Activated naive CD8-positive, alpha-beta T cell treated with anti-CD3 and anti-CD28 coated beads, Interleukin-2, amount 50 U/mL, for 24 hours (primary cell): ENCODE results near the gene ABL1.

Experiments used
- ATAC-seq: fragments of 150-1000 bp; cut with Tn5 transposase; one replicate; pipeline ENCODE4 v1.10.0; 2021
- DNase-seq: peaks from one replicate; pipeline ENCODE4 v3.0.0; 2021
- H3K27ac Mint-ChIP-seq: one replicate; pipeline ENCODE4 v1.8.0; 2021; ENCODE audit warnings: mild to moderate bottlenecking, mixed read lengths
- H3K27me3 Mint-ChIP-seq: one replicate; pipeline ENCODE4 v1.8.0; 2021; ENCODE audit warnings: mixed read lengths
- H3K36me3 Mint-ChIP-seq: one replicate; pipeline ENCODE4 v1.8.0; 2021; ENCODE audit warnings: low read depth, mixed read lengths
- H3K4me1 Mint-ChIP-seq: one replicate; pipeline ENCODE4 v1.8.0; 2021; ENCODE audit warnings: mixed read lengths
- H3K4me3 Mint-ChIP-seq: one replicate; pipeline ENCODE4 v1.8.0; 2021; ENCODE audit warnings: mild to moderate bottlenecking, moderate library complexity, mixed read lengths
- H3K9me3 Mint-ChIP-seq: one replicate; pipeline ENCODE4 v1.8.0; 2021; ENCODE audit warnings: mixed read lengths

ABL1 gene

GRCh38 chr9:130815242-130815808 is 19.7 kb upstream of the ABL1 start:
- peaks cover 9% of the 10 kb centered on the region for H3K9me3 Mint-ChIP-seq
- H3K36me3 Mint-ChIP-seq = peaks cover 10% of the 10 kb centered on the region
- ATAC-seq = no peak
- no peaks in the 10 kb centered on the region for H3K27me3 Mint-ChIP-seq
- H3K27ac Mint-ChIP-seq = no peak overlapping the region
- H3K4me3 Mint-ChIP-seq = no peak overlapping the region
- H3K4me1 Mint-ChIP-seq = peaks cover 12% of the 10 kb centered on the region
- DNase-seq = no peak

- no peak for ATAC-seq
- peaks cover 10% of the 10 kb centered on the region for H3K36me3 Mint-ChIP-seq
- no peaks in the 10 kb centered on the region for H3K27me3 Mint-ChIP-seq
- no peak overlapping the region for H3K4me3 Mint-ChIP-seq
- DNase-seq = no peak
- no peak overlapping the region for H3K27ac Mint-ChIP-seq
- peaks cover 12% of the 10 kb centered on the region for H3K4me1 Mint-ChIP-seq
- peaks cover 9% of the 10 kb centered on the region for H3K9me3 Mint-ChIP-seq
Observed at GRCh38 chr9:130817914-130818313, 17.1 kb upstream of the ABL1 start.

- peaks cover 2% of the 10 kb centered on the region for H3K4me1 Mint-ChIP-seq
- H3K4me3 Mint-ChIP-seq = no peak overlapping the region
Observed at GRCh38 chr9:130820135-130820738, 14.8 kb upstream of the ABL1 start.

GRCh38 chr9:130823435-130823834 is 11.6 kb upstream of the ABL1 start:
- H3K9me3 Mint-ChIP-seq = peaks cover 3% of the 10 kb centered on the region
- peaks cover 4% of the 10 kb centered on the region for H3K36me3 Mint-ChIP-seq
- no peaks in the 10 kb centered on the region for H3K4me1 Mint-ChIP-seq
- H3K27ac Mint-ChIP-seq = no peak overlapping the region
- H3K4me3 Mint-ChIP-seq = no peak overlapping the region
- DNase-seq (no peak), ATAC-seq (no peak)
- no peaks in the 10 kb centered on the region for H3K27me3 Mint-ChIP-seq

More at GRCh38 chr9:130820135-130820738, 14.8 kb upstream of the ABL1 start:
- peaks cover 7% of the 10 kb centered on the region for H3K9me3 Mint-ChIP-seq
- H3K27ac Mint-ChIP-seq = no peak overlapping the region
- ATAC-seq (no peak), DNase-seq (no peak)
- no peaks in the 10 kb centered on the region for H3K27me3 Mint-ChIP-seq
- peaks cover 10% of the 10 kb centered on the region for H3K36me3 Mint-ChIP-seq

GRCh38 chr9:130824079-130824478 is 11.0 kb upstream of the ABL1 start:
- no peak overlapping the region for H3K27ac Mint-ChIP-seq
- no peak overlapping the region for H3K4me3 Mint-ChIP-seq
- H3K9me3 Mint-ChIP-seq = peaks cover 9% of the 10 kb centered on the region
- DNase-seq = no peak
- no peaks in the 10 kb centered on the region for H3K27me3 Mint-ChIP-seq
- peaks cover 9% of the 10 kb centered on the region for H3K36me3 Mint-ChIP-seq
- ATAC-seq = no peak
- H3K4me1 Mint-ChIP-seq = no peaks in the 10 kb centered on the region

GRCh38 chr9:130824643-130825350 is 10.3 kb upstream of the ABL1 start:
- ATAC-seq (no peak), DNase-seq (no peak)
- no peaks in the 10 kb centered on the region for H3K27me3 Mint-ChIP-seq
- no peaks in the 10 kb centered on the region for H3K4me1 Mint-ChIP-seq
- H3K36me3 Mint-ChIP-seq = peaks cover 9% of the 10 kb centered on the region
- H3K9me3 Mint-ChIP-seq = peaks cover 9% of the 10 kb centered on the region
- no peak overlapping the region for H3K27ac Mint-ChIP-seq
- H3K4me3 Mint-ChIP-seq = no peak overlapping the region

- Mint-ChIP-seq H3K4me1 (no peaks in the 10 kb centered on the region), H3K4me3 (no peak overlapping the region), H3K27ac (no peak overlapping the region)
Observed at GRCh38 chr9:130825351-130825651, 9.8 kb upstream of the ABL1 start.

GRCh38 chr9:130825809-130826208 is 9.2 kb upstream of the ABL1 start:
- H3K27ac Mint-ChIP-seq = no peak overlapping the region
- H3K4me3 Mint-ChIP-seq = no peak overlapping the region
- no peak for DNase-seq
- peaks cover 9% of the 10 kb centered on the region for H3K9me3 Mint-ChIP-seq
- H3K27me3 Mint-ChIP-seq = no peaks in the 10 kb centered on the region
- ATAC-seq = no peak
- peaks cover 9% of the 10 kb centered on the region for H3K36me3 Mint-ChIP-seq
- no peaks in the 10 kb centered on the region for H3K4me1 Mint-ChIP-seq

More at GRCh38 chr9:130825351-130825651, 9.8 kb upstream of the ABL1 start:
- Mint-ChIP-seq H3K9me3 (peaks cover 9% of the 10 kb centered on the region), H3K27me3 (no peaks in the 10 kb centered on the region), H3K36me3 (peaks cover 9% of the 10 kb centered on the region)
- DNase-seq (no peak), ATAC-seq (no peak)

- ATAC-seq = no peak
- H3K4me3 Mint-ChIP-seq = no peak overlapping the region
Observed at GRCh38 chr9:130829762-130830161, 5.3 kb upstream of the ABL1 start.

GRCh38 chr9:130830231-130830760 is 4.8 kb upstream of the ABL1 start:
- Mint-ChIP-seq H3K27ac (no peak overlapping the region), H3K9me3 (peaks cover 9% of the 10 kb centered on the region), H3K27me3 (no peaks in the 10 kb centered on the region), H3K36me3 (peaks cover 9% of the 10 kb centered on the region), H3K4me3 (no peak overlapping the region), H3K4me1 (peaks cover 19% of the 10 kb centered on the region)
- ATAC-seq = no peak
- no peak for DNase-seq

More at GRCh38 chr9:130829762-130830161, 5.3 kb upstream of the ABL1 start:
- Mint-ChIP-seq H3K9me3 (peaks cover 9% of the 10 kb centered on the region), H3K4me1 (peaks cover 19% of the 10 kb centered on the region), H3K27me3 (no peaks in the 10 kb centered on the region), H3K27ac (no peak overlapping the region), H3K36me3 (peaks cover 9% of the 10 kb centered on the region)
- no peak for DNase-seq

GRCh38 chr9:130831077-130831476 is 4.0 kb upstream of the ABL1 start:
- no peak for ATAC-seq
- Mint-ChIP-seq H3K9me3 (peaks cover 9% of the 10 kb centered on the region), H3K27ac (no peak overlapping the region), H3K36me3 (peaks cover 10% of the 10 kb centered on the region), H3K27me3 (no peaks in the 10 kb centered on the region), H3K4me1 (peaks cover 19% of the 10 kb centered on the region), H3K4me3 (no peak overlapping the region)
- DNase-seq = no peak

GRCh38 chr9:130833031-130833990 is 1.7 kb upstream of the ABL1 start:
- Mint-ChIP-seq H3K4me3 (peak overlapping the region; percentile 86), H3K9me3 (peaks cover 7% of the 10 kb centered on the region), H3K36me3 (peaks cover 14% of the 10 kb centered on the region), H3K27ac (no peak overlapping the region), H3K4me1 (peaks cover 38% of the 10 kb centered on the region), H3K27me3 (no peaks in the 10 kb centered on the region)
- DNase-seq = no peak
- no peak for ATAC-seq

GRCh38 chr9:130835441-130836298 is 616 bp downstream of the ABL1 start:
- peak overlapping the region; percentile 94 for H3K4me3 Mint-ChIP-seq
- ATAC-seq (peak; percentile 52), DNase-seq (peak; percentile 53)
- H3K36me3 Mint-ChIP-seq = peaks cover 7% of the 10 kb centered on the region
- no peaks in the 10 kb centered on the region for H3K9me3 Mint-ChIP-seq
- no peaks in the 10 kb centered on the region for H3K27me3 Mint-ChIP-seq
- H3K27ac Mint-ChIP-seq = peak overlapping the region; percentile 97
- H3K4me1 Mint-ChIP-seq = peaks cover 38% of the 10 kb centered on the region
